ENCODE results near the gene PTPRN2. TPM values are rescaled to one million over a fixed set of nuclear protein-coding genes. Genes with fewer than 3 reads are reported as not detected.

PTPRN2 gene
- total RNA-seq, 1 experiment from 2014 or later, result 1.1 TPM

DNA sequence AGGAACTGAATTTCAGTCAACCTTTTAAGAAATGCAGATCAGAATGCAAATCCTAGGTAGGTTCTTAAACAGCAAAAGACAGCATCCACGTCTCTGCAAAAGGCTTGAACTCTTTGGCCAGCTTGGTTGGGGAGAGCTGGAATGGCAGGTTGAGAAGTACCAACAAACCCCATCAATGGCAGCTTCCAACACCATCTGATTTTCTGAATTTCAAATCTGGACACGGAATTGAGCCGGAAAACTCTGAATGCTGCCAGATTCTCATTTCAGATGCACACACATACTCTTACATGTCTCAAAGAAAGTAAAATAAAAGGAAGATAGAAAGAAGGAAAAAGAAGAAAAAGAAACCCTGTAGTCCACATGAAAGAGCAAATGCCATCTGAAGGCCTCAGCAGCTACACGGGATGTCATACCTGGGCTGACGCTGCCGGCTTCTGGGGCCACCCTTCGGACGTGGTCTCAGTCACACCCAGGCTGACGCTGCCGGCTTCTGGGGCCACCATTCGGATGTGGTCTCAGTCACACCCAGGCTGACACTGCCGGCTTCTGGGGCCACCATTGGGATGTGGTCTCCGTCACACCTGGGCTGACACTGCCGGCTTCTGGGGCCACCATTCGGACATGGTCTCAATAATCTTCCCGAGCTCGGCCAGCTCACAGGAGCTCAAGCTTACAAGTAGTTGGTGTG is 165.3 kb downstream of the PTPRN2 start:
- H3K4me1 ChIP-seq (ENCODE audit: control insufficient read depth, insufficient read depth, low read length), result no peaks in the 10 kb centered on the region
- BruUV-seq (replicated peaks), result no TSS peak
- no peak for DNase-seq (ENCODE audit: low read depth, low spot score)
- no peak overlapping the region for H3K4me3 ChIP-seq (ENCODE audit: low read depth in 2 of 2, low read length in 2 of 2)
- no peaks in the 10 kb centered on the region for H3K36me3 ChIP-seq (ENCODE audit: control insufficient read depth, insufficient read depth, low read length)
- ChIA-PET POLR2A (no interaction called here), CTCF (no interaction called here)
- no peak overlapping the region for H3K27ac ChIP-seq (ENCODE audit: low read length)
- TF ChIP-seq, protein P1, sequence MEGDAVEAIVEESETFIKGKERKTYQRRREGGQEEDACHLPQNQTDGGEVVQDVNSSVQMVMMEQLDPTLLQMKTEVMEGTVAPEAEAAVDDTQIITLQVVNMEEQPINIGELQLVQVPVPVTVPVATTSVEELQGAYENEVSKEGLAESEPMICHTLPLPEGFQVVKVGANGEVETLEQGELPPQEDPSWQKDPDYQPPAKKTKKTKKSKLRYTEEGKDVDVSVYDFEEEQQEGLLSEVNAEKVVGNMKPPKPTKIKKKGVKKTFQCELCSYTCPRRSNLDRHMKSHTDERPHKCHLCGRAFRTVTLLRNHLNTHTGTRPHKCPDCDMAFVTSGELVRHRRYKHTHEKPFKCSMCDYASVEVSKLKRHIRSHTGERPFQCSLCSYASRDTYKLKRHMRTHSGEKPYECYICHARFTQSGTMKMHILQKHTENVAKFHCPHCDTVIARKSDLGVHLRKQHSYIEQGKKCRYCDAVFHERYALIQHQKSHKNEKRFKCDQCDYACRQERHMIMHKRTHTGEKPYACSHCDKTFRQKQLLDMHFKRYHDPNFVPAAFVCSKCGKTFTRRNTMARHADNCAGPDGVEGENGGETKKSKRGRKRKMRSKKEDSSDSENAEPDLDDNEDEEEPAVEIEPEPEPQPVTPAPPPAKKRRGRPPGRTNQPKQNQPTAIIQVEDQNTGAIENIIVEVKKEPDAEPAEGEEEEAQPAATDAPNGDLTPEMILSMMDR (IDR thresholded peaks at IDR 0.05), result no peak
- TF ChIP-seq POLR2AphosphoS5 (IDR thresholded peaks at IDR 0.05; ENCODE audit: low read depth, low read length) (no peak), SIN3A (IDR thresholded peaks at IDR 0.05; ENCODE audit: borderline replicate concordance, insufficient read depth, low read depth, low read length) (no peak), TCF7L2 (IDR thresholded peaks at IDR 0.05; ENCODE audit: low read depth, low read length) (no peak)
- TF ChIP-seq, protein P2, sequence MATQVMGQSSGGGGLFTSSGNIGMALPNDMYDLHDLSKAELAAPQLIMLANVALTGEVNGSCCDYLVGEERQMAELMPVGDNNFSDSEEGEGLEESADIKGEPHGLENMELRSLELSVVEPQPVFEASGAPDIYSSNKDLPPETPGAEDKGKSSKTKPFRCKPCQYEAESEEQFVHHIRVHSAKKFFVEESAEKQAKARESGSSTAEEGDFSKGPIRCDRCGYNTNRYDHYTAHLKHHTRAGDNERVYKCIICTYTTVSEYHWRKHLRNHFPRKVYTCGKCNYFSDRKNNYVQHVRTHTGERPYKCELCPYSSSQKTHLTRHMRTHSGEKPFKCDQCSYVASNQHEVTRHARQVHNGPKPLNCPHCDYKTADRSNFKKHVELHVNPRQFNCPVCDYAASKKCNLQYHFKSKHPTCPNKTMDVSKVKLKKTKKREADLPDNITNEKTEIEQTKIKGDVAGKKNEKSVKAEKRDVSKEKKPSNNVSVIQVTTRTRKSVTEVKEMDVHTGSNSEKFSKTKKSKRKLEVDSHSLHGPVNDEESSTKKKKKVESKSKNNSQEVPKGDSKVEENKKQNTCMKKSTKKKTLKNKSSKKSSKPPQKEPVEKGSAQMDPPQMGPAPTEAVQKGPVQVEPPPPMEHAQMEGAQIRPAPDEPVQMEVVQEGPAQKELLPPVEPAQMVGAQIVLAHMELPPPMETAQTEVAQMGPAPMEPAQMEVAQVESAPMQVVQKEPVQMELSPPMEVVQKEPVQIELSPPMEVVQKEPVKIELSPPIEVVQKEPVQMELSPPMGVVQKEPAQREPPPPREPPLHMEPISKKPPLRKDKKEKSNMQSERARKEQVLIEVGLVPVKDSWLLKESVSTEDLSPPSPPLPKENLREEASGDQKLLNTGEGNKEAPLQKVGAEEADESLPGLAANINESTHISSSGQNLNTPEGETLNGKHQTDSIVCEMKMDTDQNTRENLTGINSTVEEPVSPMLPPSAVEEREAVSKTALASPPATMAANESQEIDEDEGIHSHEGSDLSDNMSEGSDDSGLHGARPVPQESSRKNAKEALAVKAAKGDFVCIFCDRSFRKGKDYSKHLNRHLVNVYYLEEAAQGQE (IDR thresholded peaks at IDR 0.05; ENCODE audit: insufficient read depth in 1 of 2, low read depth in 2 of 2, low read length in 1 of 2), result no peak
- in situ Hi-C loops (cut with HindIII; ENCODE audit: low pct_unique_long_range_greater_than_20kb, low sequenced_read_pairs), result no loop called here
- intact Hi-C loops (cut with micrococcal nuclease; ENCODE audit: unreplicated experiment), result no loop called here
- no peaks in the 10 kb centered on the region for H3K9me3 ChIP-seq (ENCODE audit: control insufficient read depth, insufficient read depth, low read depth, low read length)
- H3K27me3 ChIP-seq (ENCODE audit: control insufficient read depth, insufficient read depth, low read length), result peaks cover 5% of the 10 kb centered on the region
- ATAC-seq, result no peak

DNA sequence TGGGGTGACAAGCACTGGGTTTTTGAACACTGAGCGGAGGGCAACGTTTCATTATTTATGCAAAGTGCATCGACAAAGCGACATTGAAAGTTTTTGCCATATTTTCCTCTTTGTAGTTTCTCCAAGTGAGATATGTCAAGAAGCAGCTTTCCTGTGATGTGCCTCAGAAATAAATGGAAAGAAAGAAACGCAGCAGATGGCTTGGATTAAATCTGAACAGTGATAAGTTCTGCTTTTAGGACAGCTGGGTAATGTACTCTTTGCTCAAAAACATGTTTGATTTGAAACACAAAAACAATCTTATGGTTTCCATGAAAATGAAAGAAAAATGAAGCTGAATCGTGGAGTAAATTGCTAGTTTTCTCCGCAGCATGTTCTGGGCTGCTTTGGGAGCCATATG is 166.3 kb downstream of the PTPRN2 start:
- ATAC-seq (no peak), DNase-seq (ENCODE audit: low read depth, low spot score) (no peak)
- H3K36me3 ChIP-seq (ENCODE audit: control insufficient read depth, insufficient read depth, low read length), result no peaks in the 10 kb centered on the region
- TF ChIP-seq SIN3A (IDR thresholded peaks at IDR 0.05; ENCODE audit: borderline replicate concordance, insufficient read depth, low read depth, low read length), result no peak
- no peak for TF ChIP-seq POLR2AphosphoS5 (IDR thresholded peaks at IDR 0.05; ENCODE audit: low read depth, low read length)
- TF ChIP-seq, protein P1 (IDR thresholded peaks at IDR 0.05), result no peak
- TF ChIP-seq, protein P2 (IDR thresholded peaks at IDR 0.05; ENCODE audit: insufficient read depth in 1 of 2, low read depth in 2 of 2, low read length in 1 of 2), result no peak
- TF ChIP-seq TCF7L2 (IDR thresholded peaks at IDR 0.05; ENCODE audit: low read depth, low read length), result no peak
- H3K27me3 ChIP-seq (ENCODE audit: control insufficient read depth, insufficient read depth, low read length), result peaks cover 5% of the 10 kb centered on the region
- POLR2A ChIA-PET, result no interaction called here
- H3K27ac ChIP-seq (ENCODE audit: low read length), result no peak overlapping the region
- no TSS peak for BruUV-seq (replicated peaks)
- intact Hi-C loops (cut with micrococcal nuclease; ENCODE audit: unreplicated experiment) (no loop called here), in situ Hi-C loops (cut with HindIII; ENCODE audit: low pct_unique_long_range_greater_than_20kb, low sequenced_read_pairs) (no loop called here)
- CTCF ChIA-PET, result no interaction called here
- no peaks in the 10 kb centered on the region for H3K4me1 ChIP-seq (ENCODE audit: control insufficient read depth, insufficient read depth, low read length)
- no peak overlapping the region for H3K4me3 ChIP-seq (ENCODE audit: low read depth in 2 of 2, low read length in 2 of 2)
- H3K9me3 ChIP-seq (ENCODE audit: control insufficient read depth, insufficient read depth, low read depth, low read length), result no peaks in the 10 kb centered on the region
